Stomach (tissue), 19 donors: ENCODE data around the gene MOCS1. TPM values are rescaled to one million over a fixed set of nuclear protein-coding genes. Genes with fewer than 3 reads are reported as not detected.

Source experiments
- DNase-seq, 2 donors: peaks; one replicate each; pipeline versions ENCODE4 v3.0.0 to v3.0.0-alpha.2; 2013 to 2019
- H3K27ac ChIP-seq, 5 donors: fragments of 200-600 bp in 4 of 5; sonication (generic) in 4 of 5; one replicate each; pipeline ENCODE4 v1.5.1; 2013 to 2019; ENCODE audit warnings: mild to moderate bottlenecking in 1 of 5, moderate library complexity in 1 of 5
- H3K27me3 ChIP-seq, 3 donors: fragments of 200-600 bp; sonication (generic); one replicate each; pipeline ENCODE4 v1.5.1; 2017 to 2019; ENCODE audit warnings: mixed run types in 1 of 3
- H3K36me3 ChIP-seq, 4 donors: fragments of 200-600 bp; sonication (generic); 1 replicate in 3 of 4; 2 replicates in 1 of 4; pipeline ENCODE4 v1.5.1; 2016 to 2019
- H3K4me1 ChIP-seq, 4 donors: fragments of 200-600 bp; sonication (generic); one replicate each; pipeline ENCODE4 v1.5.1; 2016 to 2019
- H3K4me3 ChIP-seq, 4 donors: fragments of 200-600 bp; sonication (generic) in 3 of 4; one replicate each; pipeline ENCODE4 v1.5.1; 2016 to 2019; ENCODE audit warnings: mild to moderate bottlenecking in 1 of 4
- H3K9me3 ChIP-seq, 4 donors: fragments of 200-600 bp; sonication (generic); one replicate each; pipeline ENCODE4 v1.5.1; 2016 to 2019
- CTCF ChIP-seq, 7 experiments: fragments of 450-650 bp in 4 of 7; fragments of 200-600 bp in 3 of 7; sonication (generic) in 3 of 7; IDR thresholded peaks; one replicate each; pipeline ENCODE4 v1.5.1; 2016 to 2019; ENCODE audit warnings: antibody characterized with exemption in 7 of 7, control low read depth in 2 of 7, mild to moderate bottlenecking in 1 of 7
- EP300 ChIP-seq: sonication (generic); formaldehyde crosslinking; IDR thresholded peaks from one replicate; pipeline ENCODE4 v1.6.1; 2017; ENCODE audit warnings: antibody characterized with exemption
- POLR2A ChIP-seq, 4 donors: fragments of 450-650 bp; IDR thresholded peaks; one replicate each; pipeline ENCODE4 v1.6.1; 2016; ENCODE audit warnings: antibody characterized with exemption in 4 of 4, control low read depth in 2 of 4, mild to moderate bottlenecking in 1 of 4, moderate library complexity in 1 of 4
- POLR2AphosphoS5 ChIP-seq, 3 donors: sonication (generic); formaldehyde crosslinking; IDR thresholded peaks; one replicate each; pipeline ENCODE4 v1.6.1; 2016; ENCODE audit warnings: antibody characterized with exemption in 3 of 3
- WGBS, 5 donors: extraction: QIAGEN DNeasy Blood & Tissue Kit in 3 of 5; methylation state at CpG; one replicate each; pipeline versions ENCODE4 v1.1.5 to v1.1.7; 2013 to 2018; 5-methylcytosine and 5-hydroxymethylcytosine counted together
- intact Hi-C: fragments of 100-400 bp; cut with DNase I; formaldehyde crosslinking; loops from one replicate; pipeline ENCODE4 v1.15.1; 2023; ENCODE audit warnings: low total_unique reads
- long read RNA-seq, 10 donors: transcript quantifications; one replicate each; lab custom pipeline, GENCODE V29; 2026
- polyA plus RNA-seq, 3 donors: library from polyadenylated mRNA; stranded (reverse); fragments of 200-250 nt; gene quantifications; one replicate each; pipeline ENCODE4 v1.2.3, GENCODE V29; 2013
- total RNA-seq, 5 donors: library from RNA; depleted of rRNA; stranded (reverse); fragments of >200 nt; gene quantifications; one replicate each; pipeline versions ENCODE4 v1.1.0 to v1.2.3, GENCODE V29; 2014 to 2016
- donor health status: healthy with polysubstance abuse.
- donor health status: Bipolar disorder and iron deficiency.
- donor health status: healthy.

The MOCS1 gene
- total RNA-seq (10 to 100 TPM in 3 of 5 donors, 1 to 10 TPM in 2; 4.0 to 15.4 (median 13.6) TPM), polyA plus RNA-seq (10 to 100 TPM in 1 of 3 donors, 1 to 10 TPM in 2; 6.3 to 11.3 (median 8.7) TPM)
- long read RNA-seq, donor 1, partial matches to known transcripts: 0 of 1 reads
- long read RNA-seq, donor 1, other reads (novel, unspliced or antisense): 0 of 1 reads
- long read RNA-seq, donor 2, partial matches to known transcripts: 0 of 1 reads
- long read RNA-seq, donor 2, other reads (novel, unspliced or antisense): 0 of 1 reads
- long read RNA-seq, donor 3: 0 reads
- long read RNA-seq, donor 4: 0 reads
- long read RNA-seq, donor 5, partial matches to known transcripts: 0 of 1 reads
- long read RNA-seq, donor 5, other reads (novel, unspliced or antisense): 0 of 1 reads
- long read RNA-seq, donor 6, partial matches to known transcripts: 0 of 1 reads
- long read RNA-seq, donor 6, other reads (novel, unspliced or antisense): 0 of 1 reads
- long read RNA-seq, donor 7, partial matches to known transcripts: 0 of 3 reads
- long read RNA-seq, donor 7, other reads (novel, unspliced or antisense): 0 of 3 reads
- long read RNA-seq, donor 8: 0 reads
- long read RNA-seq, donor 9: 0 reads
- long read RNA-seq, donor 10: 0 reads

DNA sequence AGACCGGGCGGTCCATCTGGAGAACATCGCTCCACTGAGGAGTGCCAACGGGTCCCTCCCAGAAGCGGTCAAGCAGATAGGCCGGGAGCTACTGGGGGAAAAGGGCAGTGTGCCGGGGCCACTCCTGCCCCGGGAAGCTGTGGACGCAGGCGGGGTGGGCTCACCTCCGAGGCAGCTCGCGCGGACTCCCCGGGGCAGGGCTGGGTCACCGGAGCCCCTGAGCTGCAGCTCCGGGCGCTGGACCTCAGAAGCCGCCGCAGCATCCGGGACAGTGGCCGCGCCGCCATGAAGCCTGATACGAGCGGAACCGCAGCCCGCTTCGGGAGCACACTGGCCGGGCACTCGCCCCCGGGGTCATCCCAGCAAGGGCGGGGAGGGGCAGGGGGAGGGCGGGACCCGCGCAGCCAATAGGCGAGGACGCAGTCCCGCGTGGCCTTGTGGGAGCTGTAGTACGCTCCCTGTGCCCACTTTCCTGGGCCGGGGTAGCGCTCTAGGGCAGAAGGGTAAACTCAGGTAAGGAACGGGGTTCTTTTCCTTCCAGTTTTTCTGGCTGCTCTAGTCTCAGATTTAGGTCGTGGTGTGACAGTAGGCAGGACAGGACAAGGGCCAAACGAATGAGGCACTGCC is at the start of gene MOCS1:
MOCS1 (minus strand) TSS at position 332 of the 627 bp plus-strand sequence; CDS start at position 287, 45 bp downstream.
- Histone ChIP-seq H3K36me3 (no peaks in the 10 kb centered on the region), H3K27me3 (peaks cover 0 to 7% (median 0%) of the 10 kb centered on the region in 3 donors), H3K4me3 (peak within 1 kb of the TSS; percentile 63 to 83 (median 75)), H3K4me1 (peaks cover 16 to 57% (median 37%) of the 10 kb centered on the region in 4 donors), H3K9me3 (no peaks in the 10 kb centered on the region), H3K27ac (peak within 1 kb of the TSS; percentile 84 to 90 (median 88))
- peak; percentile 30 to 80 (median 74) for TF ChIP-seq POLR2AphosphoS5 (IDR thresholded peaks at IDR 0.05)
- no peak for TF ChIP-seq POLR2A (IDR thresholded peaks at IDR 0.05)
- TF ChIP-seq CTCF (IDR thresholded peaks at IDR 0.05): no peak
- TF ChIP-seq EP300: no peak
- intact Hi-C loops: no loop called here
- 0 to 7% (median 3%) methylated on average over 17 to 46 of the region's 46 CpGs for WGBS, 5 donors
- DNase-seq: peak; percentile 84

GRCh38 chr6:39984051-39984450 is 49.8 kb upstream of the MOCS1 start:
- Histone ChIP-seq H3K27me3 (no peaks in the 10 kb centered on the region), H3K9me3 (no peaks in the 10 kb centered on the region), H3K27ac (no peak overlapping the region), H3K36me3 (no peaks in the 10 kb centered on the region), H3K4me1 (peaks cover 0 to 9% (median 3%) of the 10 kb centered on the region in 4 donors), H3K4me3 (no peak overlapping the region)
- DNase-seq: no peak
- TF ChIP-seq CTCF (IDR thresholded peaks at IDR 0.05): no peak
- intact Hi-C loops: loop anchor here (5.0 kb wide), 1 partner anchor 323 kb away; no protein-coding TSS in a partner anchor

DNA sequence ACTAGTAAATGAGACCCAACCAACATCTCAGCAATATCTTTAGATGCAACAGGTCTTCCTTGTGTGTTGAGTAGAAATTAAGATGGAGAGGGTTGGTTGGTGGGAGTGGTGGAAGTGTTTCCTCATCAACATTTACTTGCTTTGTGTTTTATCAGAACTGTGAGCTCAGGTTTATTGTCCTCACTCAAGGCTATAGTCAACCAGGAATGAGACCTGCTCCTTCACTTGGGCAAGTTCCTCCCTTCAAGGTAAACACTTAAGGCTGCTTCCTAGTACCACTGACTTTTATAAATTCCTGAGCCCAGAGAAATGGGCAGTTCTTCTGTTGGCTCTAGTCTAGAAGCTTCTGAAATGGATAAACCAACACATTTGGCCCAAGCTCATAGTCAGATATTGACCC is 48.9 kb upstream of the MOCS1 start:
- no peak overlapping the region for H3K27ac ChIP-seq
- H3K36me3 ChIP-seq: no peaks in the 10 kb centered on the region
- no peaks in the 10 kb centered on the region for H3K9me3 ChIP-seq
- no peak for DNase-seq
- intact Hi-C loops: loop anchor here (5.0 kb wide), 1 partner anchor 324 kb away; no protein-coding TSS in a partner anchor
- H3K4me1 ChIP-seq: peaks cover 0 to 12% (median 3%) of the 10 kb centered on the region in 4 donors
- H3K27me3 ChIP-seq: no peaks in the 10 kb centered on the region
- no peak overlapping the region for H3K4me3 ChIP-seq
- TF ChIP-seq POLR2A (IDR thresholded peaks at IDR 0.05) (no peak), POLR2AphosphoS5 (IDR thresholded peaks at IDR 0.05) (no peak), CTCF (IDR thresholded peaks at IDR 0.05) (no peak), EP300 (no peak)

- DNase-seq: no peak
- peaks cover 0 to 12% (median 3%) of the 10 kb centered on the region in 4 donors for H3K4me1 ChIP-seq
- H3K9me3 ChIP-seq: no peaks in the 10 kb centered on the region
- no peaks in the 10 kb centered on the region for H3K27me3 ChIP-seq
- no peak overlapping the region for H3K27ac ChIP-seq
- H3K36me3 ChIP-seq: no peaks in the 10 kb centered on the region
- H3K4me3 ChIP-seq: no peak overlapping the region
- TF ChIP-seq EP300: no peak
- no peak for TF ChIP-seq POLR2AphosphoS5 (IDR thresholded peaks at IDR 0.05)
- TF ChIP-seq POLR2A (IDR thresholded peaks at IDR 0.05): no peak
- TF ChIP-seq CTCF (IDR thresholded peaks at IDR 0.05): no peak
- intact Hi-C loops: loop anchor here (5.0 kb wide), 1 partner anchor 325 kb away; no protein-coding TSS in a partner anchor
These were observed 48.5 kb upstream of the MOCS1 start for GRCh38 chr6:39982720-39983119.
